WTC11 (cell line): ENCODE data around the gene FSD1L. TPM values are rescaled to one million over a fixed set of nuclear protein-coding genes. Genes with fewer than 3 reads are reported as not detected.

Source experiments
- ATAC-seq: fragments of 200-7000 bp; cut with Tn5 transposase; 2 replicates; pipeline ENCODE4 v1.10.0; 2021; ENCODE audit warnings: mild to moderate bottlenecking, moderate library complexity
- CTCF ChIA-PET: fragments of 300-600 bp; sonication (Branson Sonifier 250); formaldehyde crosslinking; loops from one replicate; lab custom pipeline; 2021; ENCODE audit warnings: antibody characterized with exemption; lab: Charles Lee
- POLR2A ChIA-PET: fragments of 350-600 bp; sonication (Branson Sonifier 250); formaldehyde crosslinking; loops from one replicate; lab custom pipeline; 2021; ENCODE audit warnings: antibody characterized with exemption; lab: Charles Lee
- DNase-seq: peaks from one replicate; pipeline ENCODE4 v3.0.0; 2021; ENCODE audit warnings: low spot score
- H3K27ac Mint-ChIP-seq: 2 replicates; pipeline ENCODE4 v1.8.0; 2021; ENCODE audit warnings: mixed read lengths
- H3K27me3 Mint-ChIP-seq: 2 replicates; pipeline ENCODE4 v1.8.0; 2021; ENCODE audit warnings: low read depth, mild to moderate bottlenecking, moderate library complexity, mixed read lengths
- H3K36me3 Mint-ChIP-seq: 2 replicates; pipeline ENCODE4 v1.8.0; 2021; ENCODE audit warnings: mixed read lengths
- H3K4me1 Mint-ChIP-seq: 2 replicates; pipeline ENCODE4 v1.8.0; 2022; ENCODE audit warnings: mixed read lengths
- H3K4me3 Mint-ChIP-seq: 2 replicates; pipeline ENCODE4 v1.8.0; 2021; ENCODE audit warnings: mild to moderate bottlenecking, moderate library complexity, mixed read lengths
- H3K9me3 Mint-ChIP-seq: 2 replicates; pipeline ENCODE4 v1.8.0; 2021; ENCODE audit warnings: mixed read lengths
- CBFB ChIP-seq: sonication (generic); formaldehyde crosslinking; IDR thresholded peaks from 2 replicates; pipeline ENCODE4 v1.8.1; 2022; ENCODE audit warnings: mild to moderate bottlenecking, low read depth, missing genetic modification reagents
- E2F4 ChIP-seq: sonication (generic); formaldehyde crosslinking; IDR thresholded peaks from 2 replicates; pipeline ENCODE4 v1.8.1; 2022; ENCODE audit warnings: low read depth, mild to moderate bottlenecking, moderate library complexity, missing genetic modification reagents, borderline replicate concordance
- FOXJ3 ChIP-seq: sonication (generic); formaldehyde crosslinking; IDR thresholded peaks from 2 replicates; pipeline ENCODE4 v1.9.0; 2021; ENCODE audit warnings: missing genetic modification reagents, mild to moderate bottlenecking, borderline replicate concordance
- GTF2I ChIP-seq: fragments of 250-450 bp; sonication (Bioruptor Pico); conservative IDR thresholded peaks from 2 replicates; pipeline ENCODE4 v1.4.0; 2021; ENCODE audit warnings: mild to moderate bottlenecking
- HMGXB4 ChIP-seq: sonication (generic); formaldehyde crosslinking; IDR thresholded peaks from 2 replicates; pipeline ENCODE4 v1.8.1; 2023; ENCODE audit warnings: mild to moderate bottlenecking, moderate library complexity, missing genetic modification reagents
- KAT7 ChIP-seq: sonication (generic); formaldehyde crosslinking; IDR thresholded peaks from 2 replicates; pipeline ENCODE4 v1.8.1; 2023; ENCODE audit warnings: missing genetic modification reagents, mild to moderate bottlenecking, borderline replicate concordance
- MYBL2 ChIP-seq: sonication (generic); formaldehyde crosslinking; IDR thresholded peaks from 2 replicates; pipeline ENCODE4 v1.8.1; 2023; ENCODE audit warnings: mild to moderate bottlenecking, moderate library complexity, missing genetic modification reagents
- NR3C1 ChIP-seq: sonication (generic); formaldehyde crosslinking; conservative IDR thresholded peaks from 2 replicates; pipeline ENCODE4 v1.8.1; 2023; ENCODE audit warnings: low read depth, mild to moderate bottlenecking, missing genetic modification reagents
- RELA ChIP-seq: sonication (generic); formaldehyde crosslinking; IDR thresholded peaks from 2 replicates; pipeline ENCODE4 v1.8.1; 2022; ENCODE audit warnings: missing genetic modification reagents, mild to moderate bottlenecking, borderline replicate concordance
- STAT6 ChIP-seq: sonication (generic); formaldehyde crosslinking; conservative IDR thresholded peaks from 2 replicates; pipeline ENCODE4 v1.8.1; 2023; ENCODE audit warnings: mild to moderate bottlenecking, low read depth, missing genetic modification reagents, moderate library complexity
- TEAD1 ChIP-seq: sonication (generic); formaldehyde crosslinking; IDR thresholded peaks from 2 replicates; pipeline ENCODE4 v1.8.0; 2022; ENCODE audit warnings: mild to moderate bottlenecking, missing genetic modification reagents
- USF2 ChIP-seq: sonication (generic); formaldehyde crosslinking; IDR thresholded peaks from 2 replicates; pipeline ENCODE4 v1.8.1; 2023; ENCODE audit warnings: mild to moderate bottlenecking, missing genetic modification reagents, moderate library complexity
- ZBTB43 ChIP-seq: sonication (generic); formaldehyde crosslinking; IDR thresholded peaks from 2 replicates; pipeline ENCODE4 v1.8.1; 2023; ENCODE audit warnings: mild to moderate bottlenecking, missing genetic modification reagents
- ZNF219 ChIP-seq: sonication (generic); formaldehyde crosslinking; IDR thresholded peaks from 2 replicates; pipeline ENCODE4 v1.8.0; 2023; ENCODE audit warnings: missing genetic modification reagents, mild to moderate bottlenecking, borderline replicate concordance
- ZNF232 ChIP-seq: sonication (generic); formaldehyde crosslinking; IDR thresholded peaks from 2 replicates; pipeline ENCODE4 v1.8.0; 2022; ENCODE audit warnings: mild to moderate bottlenecking, missing genetic modification reagents
- ZNF416 ChIP-seq: fragments of 250-450 bp; sonication (Bioruptor Pico); IDR thresholded peaks from 2 replicates; pipeline ENCODE4 v1.9.0; 2021; ENCODE audit warnings: mild to moderate bottlenecking, inconsistent platforms
- ZNF425 ChIP-seq: fragments of 250-450 bp; sonication (Bioruptor Pico); conservative IDR thresholded peaks from 2 replicates; pipeline ENCODE4 v1.9.0; 2021; ENCODE audit warnings: mild to moderate bottlenecking
- total RNA-seq: library from RNA; stranded (reverse); gene quantifications from 3 replicates; pipeline ENCODE4 v1.2.3, GENCODE V29; 2021

The FSD1L gene
- total RNA-seq, 1 experiment from 2014 or later, result 5.3 TPM

GRCh38 chr9:105447814-105448812 lies at the start of gene FSD1L (continued):
- TF ChIP-seq E2F4, result no peak
- peak; percentile 66; the same call in 1 of the 2 replicates for TF ChIP-seq KAT7 (CRISPR knock-in tag)
- no peak for TF ChIP-seq ZNF425 (CRISPR knock-in tag)
- peak; percentile 26; the same call in 1 of the 2 replicates for TF ChIP-seq TEAD1 (CRISPR knock-in tag)
- 0 out of 2 replicates have a peak, but pooled peaks have one; percentile 9 for TF ChIP-seq ZNF232 (CRISPR knock-in tag)
- peak; percentile 44; the same call in 1 of the 2 replicates for TF ChIP-seq MYBL2 (CRISPR knock-in tag)
- no peak for TF ChIP-seq NR3C1
- 0 out of 2 replicates have a peak, but pooled peaks have one; percentile 14 for TF ChIP-seq ZNF219 (CRISPR knock-in tag)
- TF ChIP-seq HMGXB4 (CRISPR knock-in tag), result peak; percentile 82
- 0 out of 2 replicates have a peak, but pooled peaks have one; percentile 14 for TF ChIP-seq CBFB (CRISPR knock-in tag)
- no peak for TF ChIP-seq GTF2I (CRISPR knock-in tag)
- TF ChIP-seq USF2 (CRISPR knock-in tag), result 0 out of 2 replicates have a peak, but pooled peaks have one; percentile 28
- TF ChIP-seq STAT6, result no peak
- 0 out of 2 replicates have a peak, but pooled peaks have one; percentile 23 for TF ChIP-seq ZNF416

- no peaks in the 10 kb centered on the region for H3K36me3 Mint-ChIP-seq
- ATAC-seq, result peak; percentile 32
- POLR2A ChIA-PET, result interaction anchor here (1.8 kb wide), 1 partner anchor 155 kb away, joined by 4 read pairs; the partner anchor contains the start of gene SLC44A1
- H3K27ac Mint-ChIP-seq, result no peak overlapping the region
- DNase-seq, result no peak
- TF ChIP-seq FOXJ3 (no peak), ZBTB43 (no peak), RELA (CRISPR knock-in tag) (no peak), MYBL2 (CRISPR knock-in tag) (no peak), GTF2I (CRISPR knock-in tag) (no peak)
- no peak overlapping the region for H3K4me3 Mint-ChIP-seq
- no peaks in the 10 kb centered on the region for H3K9me3 Mint-ChIP-seq
- CTCF ChIA-PET, result interaction anchor here (1.0 to 2.5 kb wide), 2 partner anchors 16 to 76 kb away, joined by 3 to 10 read pairs; no protein-coding TSS in a partner anchor
- H3K4me1 Mint-ChIP-seq, result peaks cover 57% of the 10 kb centered on the region
- H3K27me3 Mint-ChIP-seq, result no peaks in the 10 kb centered on the region
These were observed 48.7 kb upstream of the FSD1L start for GRCh38 chr9:105399117-105399516.
